K562 (cell line): Measurements from ENCODE around the gene VLDLR. TPM values are rescaled to one million over a fixed set of nuclear protein-coding genes. Genes with fewer than 3 reads are reported as not detected.

ENCODE experiments used
- ATAC-seq: fragments of 200-7000 bp; cut with Tn5 transposase; 3 replicates; pipeline ENCODE4 v1.9.1; 2020; ENCODE audit warnings: moderate library complexity
- BruUV-seq: library from RNA; stranded (reverse); fragments of 400-500 nt; replicated peaks from 2 replicates; lab custom pipeline; 2021; lab: Mats Ljungman, UMichigan
- CTCF ChIA-PET: fragments of 300-600 bp; formaldehyde crosslinking; extraction: SDS; loops from one replicate; lab custom pipeline; 2021; ENCODE audit warnings: low intra/inter-chr PET ratio; lab: Yijun Ruan, JAX
- POLR2A ChIA-PET: fragments of 300-600, 350-650 bp; sonication (Branson Sonifier 250); formaldehyde crosslinking; extraction: SDS; loops from one replicate; lab custom pipeline; 2021; ENCODE audit warnings: antibody characterized with exemption, inconsistent platforms; lab: Yijun Ruan, JAX
- DNase-seq, 4 experiments: peaks; one replicate each; pipeline versions ENCODE4 v3.0.0 to v3.0.0-alpha.2; 2011 to 2018; ENCODE audit warnings: low spot score in 3 of 4, mixed read lengths in 3 of 4; ENCODE audit errors: extremely low read depth in 1 of 4
- FAIRE-seq: peaks from 2 replicates; lab custom pipeline; 2011; peaks lifted over from hg19 to GRCh38; lab: Jason Lieb, UNC
- H2AFZ ChIP-seq: 2 replicates; pipeline ENCODE4 v1.6.0; 2011; ENCODE audit warnings: low read depth, low read length, control low read depth, inconsistent platforms
- H3K27ac ChIP-seq: fragments of 200-600 bp; 3 replicates; pipeline ENCODE4 v1.8.0; 2011; ENCODE audit warnings: low read depth, mild to moderate bottlenecking, control low read depth, inconsistent platforms, low read length, moderate library complexity, mixed read lengths; ENCODE audit errors: extremely low read depth
- H3K27me3 ChIP-seq, 2 experiments: fragments of 300-600 bp in 1 of 2; 2 replicates in 1 of 2; 3 replicates in 1 of 2; pipeline versions ENCODE4 v1.6.0 to v1.8.0; 2011; ENCODE audit warnings: inconsistent platforms in 2 of 2, low read length in 2 of 2, mild to moderate bottlenecking in 1 of 2, mixed read lengths in 1 of 2, moderate library complexity in 1 of 2; ENCODE audit not compliant: control insufficient read depth in 2 of 2, insufficient read depth in 2 of 2
- H3K36me3 ChIP-seq: fragments of 300-600 bp; 3 replicates; pipeline ENCODE4 v1.8.0; 2011; ENCODE audit warnings: mild to moderate bottlenecking, low read length, inconsistent platforms; ENCODE audit not compliant: control insufficient read depth, insufficient read depth
- H3K4me1 ChIP-seq, 2 experiments: fragments of 200-600 bp in 1 of 2; replicated peaks in 1 of 2; 2 replicates in 1 of 2; 3 replicates in 1 of 2; pipeline versions ENCODE4 v1.5.1 to v1.8.0; 2011; ENCODE audit warnings: inconsistent platforms in 2 of 2, low read length in 2 of 2, mild to moderate bottlenecking in 1 of 2, mixed read lengths in 1 of 2, moderate library complexity in 1 of 2; ENCODE audit not compliant: control insufficient read depth in 2 of 2, insufficient read depth in 2 of 2
- H3K4me2 ChIP-seq: 2 replicates; pipeline ENCODE4 v1.6.1; 2011; ENCODE audit warnings: low read length, control low read depth, inconsistent platforms, mixed read lengths; ENCODE audit not compliant: insufficient read depth
- H3K4me3 ChIP-seq: fragments of 200-600 bp; sonication (generic), shearing (Covaris generic); 2 replicates; pipeline ENCODE4 v1.5.1; 2016; ENCODE audit warnings: control low read depth, inconsistent platforms
- H3K79me2 ChIP-seq: fragments of 200-600 bp; 3 replicates; pipeline ENCODE4 v1.8.0; 2011; ENCODE audit warnings: low read length, inconsistent platforms; ENCODE audit not compliant: control insufficient read depth, insufficient read depth
- H3K9ac ChIP-seq, 2 experiments: 2 replicates each; pipeline versions ENCODE4 v1.6.0 to v1.6.1; 2011; ENCODE audit warnings: low read depth in 2 of 2, low read length in 2 of 2, control low read depth in 1 of 2, inconsistent platforms in 1 of 2, mild to moderate bottlenecking in 1 of 2, mixed read lengths in 1 of 2; ENCODE audit not compliant: insufficient read depth in 1 of 2
- H3K9me1 ChIP-seq: one replicate; pipeline ENCODE4 v1.6.0; 2011; ENCODE audit warnings: inconsistent platforms, mild to moderate bottlenecking, low read length, moderate library complexity; ENCODE audit not compliant: control insufficient read depth, insufficient read depth
- H3K9me3 ChIP-seq: replicated peaks from 2 replicates; pipeline ENCODE4 v1.5.1; 2011; ENCODE audit warnings: low read depth, low read length, inconsistent platforms; ENCODE audit not compliant: control insufficient read depth, insufficient read depth
- H4K20me1 ChIP-seq: replicated peaks from 2 replicates; pipeline ENCODE4 v1.6.1; 2011; ENCODE audit warnings: low read length, inconsistent platforms, mixed read lengths; ENCODE audit not compliant: control insufficient read depth, insufficient read depth
- ARID3A ChIP-seq: IDR thresholded peaks from 2 replicates; pipeline ENCODE4 v1.6.1; 2012; ENCODE audit warnings: low read depth, low read length, improper control_type of control experiment, borderline replicate concordance
- C11orf30 ChIP-seq: fragments of 450-650 bp; IDR thresholded peaks from 2 replicates; pipeline ENCODE4 v1.6.1; 2016; ENCODE audit warnings: low read depth, mild to moderate bottlenecking
- CBX2 ChIP-seq: fragments of 200-600 bp; sonication (generic); IDR thresholded peaks from one replicate; pipeline ENCODE4 v1.6.1; 2012; ENCODE audit warnings: mild to moderate bottlenecking, low read length, inconsistent platforms; ENCODE audit not compliant: insufficient read depth, poor library complexity, severe bottlenecking
- CREB3 ChIP-seq: fragments of 450-650 bp; conservative IDR thresholded peaks from 2 replicates; pipeline ENCODE4 v1.6.1; 2016; ENCODE audit warnings: missing genetic modification characterization, low read depth, mild to moderate bottlenecking, missing compliant biosample characterization, moderate library complexity
- E4F1 ChIP-seq: fragments of 250-450 bp; sonication (Bioruptor Pico); IDR thresholded peaks from 2 replicates; pipeline ENCODE4 v1.5.0; 2021; ENCODE audit warnings: mild to moderate bottlenecking, borderline replicate concordance
- EP400 ChIP-seq: fragments of 450-650 bp; IDR thresholded peaks from 2 replicates; pipeline ENCODE4 v1.6.1; 2017; ENCODE audit warnings: antibody characterized with exemption, mild to moderate bottlenecking, moderate library complexity
- GTF2A2 ChIP-seq: IDR thresholded peaks from 2 replicates; pipeline ENCODE4 v1.6.1; 2016; ENCODE audit warnings: mild to moderate bottlenecking, missing genetic modification characterization, missing compliant biosample characterization
- MEIS2 ChIP-seq: fragments of 450-650 bp; IDR thresholded peaks from 2 replicates; pipeline ENCODE4 v1.6.1; 2014; ENCODE audit warnings: mild to moderate bottlenecking; ENCODE audit not compliant: partially characterized antibody
- MYC ChIP-seq, 2 experiments: fragments of 250-450 bp in 1 of 2; sonication (Bioruptor Pico) in 1 of 2; IDR thresholded peaks; 2 replicates each; pipeline versions ENCODE4 v1.5.1 to v1.6.1; 2012 to 2021; ENCODE audit warnings: low read depth in 2 of 2, borderline replicate concordance in 1 of 2, improper control_type of control experiment in 1 of 2, low read length in 1 of 2, mild to moderate bottlenecking in 1 of 2, moderate library complexity in 1 of 2
- NKRF ChIP-seq: fragments of 450-650 bp; IDR thresholded peaks from 2 replicates; pipeline ENCODE4 v1.6.1; 2016; ENCODE audit warnings: borderline replicate concordance
- TBP ChIP-seq: optimal IDR thresholded peaks from 2 replicates; pipeline ENCODE3; 2011; ENCODE audit warnings: low read depth, low read length, improper control_type of control experiment
- ZNF408 ChIP-seq: fragments of 250-450 bp; sonication (Bioruptor Pico); IDR thresholded peaks from 2 replicates; pipeline ENCODE4 v1.4.0; 2020; ENCODE audit warnings: low read depth, mild to moderate bottlenecking, moderate library complexity
- WGBS: fragments of 100-300 bp; shearing (Covaris generic); methylation state at CpG from one replicate; pipeline ENCODE4 v1.1.6; 2016; ENCODE audit warnings: low coverage, mixed read lengths; ENCODE audit not compliant: insufficient coverage; ENCODE audit errors: missing lambda C conversion rate; 5-methylcytosine and 5-hydroxymethylcytosine counted together
- in situ Hi-C: fragments of 300-500 bp; cut with MboI; formaldehyde crosslinking; loops from 4 replicates; pipeline ENCODE4 v1.15.0; 2018; ENCODE audit warnings: inconsistent platforms, mixed read lengths
- intact Hi-C: fragments of 100-400 bp; cut with micrococcal nuclease; formaldehyde crosslinking; loops from 2 replicates; pipeline ENCODE4 v1.14.2; 2022
- polyA plus RNA-seq, 8 experiments: library from polyadenylated mRNA; depleted of rRNA in 4 of 8; stranded (reverse) in 5 of 8; unstranded in 3 of 8; fragments of >200 nt; fragmentation: Nextera tagmentation in 2 of 8; fragmentation: Illumina TruSeq in 1 of 8; extraction: Ambion mirVana in 2 of 8; extraction: Trizol in 1 of 8; gene quantifications; 2 replicates each; pipeline versions ENCODE4 v1.2.1 to v1.2.3, GENCODE V29; 2011 to 2014; ENCODE audit warnings: inconsistent platforms in 1 of 8, missing spikeins in 1 of 8
- total RNA-seq, 7 experiments: library from RNA; depleted of rRNA in 6 of 7; stranded (reverse); fragments of >200 nt in 6 of 7; fragmentation: Illumina TruSeq in 2 of 7; extraction: Trizol in 2 of 7; gene quantifications; 2 replicates each; pipeline versions ENCODE4 v1.2.1 to v1.2.3, GENCODE V29; 2011 to 2021; ENCODE audit warnings: low replicate concordance in 1 of 7

Gene VLDLR
- total and polyA plus RNA-seq, 9 of the 15 experiments (the other 6 are each of a cell fraction or from before 2014, with no cell fraction given), result 0.03 to 0.58 (median 0.08) TPM

GRCh38 chr9:2663461-2664173, 42.0 kb downstream of the VLDLR start:
- Histone ChIP-seq H3K36me3 (no peaks in the 10 kb centered on the region), H3K9me1 (no peaks in the 10 kb centered on the region), H3K4me1 (no peaks in the 10 kb centered on the region), H3K79me2 (no peaks in the 10 kb centered on the region), H3K27ac (no peak overlapping the region), H3K27me3 (no peaks in the 10 kb centered on the region), H3K4me3 (no peak overlapping the region), H3K9me3 (no peaks in the 10 kb centered on the region), H3K4me2 (no peak overlapping the region), H2AFZ (no peak overlapping the region), H3K9ac (no peak overlapping the region), H4K20me1 (no peaks in the 10 kb centered on the region)
- 8% methylated on average over 6 of the region's 7 CpGs for WGBS
- ChIA-PET POLR2A (no interaction called here), CTCF (no interaction called here)
- BruUV-seq, result no TSS peak
- no peak for FAIRE-seq
- in situ Hi-C loops (no loop called here), intact Hi-C loops (no loop called here)
- no peak for DNase-seq
- no peak for ATAC-seq
- TF ChIP-seq CBX2 (no peak), ZNF408 (CRISPR knock-in tag) (no peak), GTF2A2 (tag) (no peak), ARID3A (no peak), C11orf30 (no peak), EP400 (no peak), MEIS2 (no peak), CREB3 (tag) (no peak), TBP (no peak), NKRF (no peak), E4F1 (CRISPR knock-in tag) (no peak), MYC (IDR thresholded peaks at IDR 0.05; ENCODE audit: low read depth, low read length) (no peak), MYC (CRISPR knock-in tag; IDR thresholded peaks at IDR 0.05; ENCODE audit: borderline replicate concordance, low read depth) (no peak)
